ENCODE data around the gene ZNF727. TPM values are rescaled to one million over a fixed set of nuclear protein-coding genes. Genes with fewer than 3 reads are reported as not detected.

The ZNF727 gene
- total and polyA plus RNA-seq, 10 of the 15 experiments (the other 5 are each of a cell fraction or from before 2014, with no cell fraction given): not detected

- ChIA-PET RAD21 (ENCODE audit: unreplicated experiment) (no interaction called here), POLR2A (no interaction called here), SMC1A (ENCODE audit: uncharacterized antibody, unreplicated experiment) (no interaction called here), CTCF (no interaction called here)
- BruUV-seq (replicated peaks): no TSS peak
- whole genome bisulfite sequencing (ENCODE audit: insufficient coverage, insufficient replicate concordance, low lambda C conversion rate, missing lambda C conversion rate): 57% methylated on average over 10 of the region's 10 CpGs
- Histone ChIP-seq H3K36me3 (ENCODE audit: control insufficient read depth in 2 of 2, insufficient read depth in 2 of 2, low read length in 1 of 2) (no peaks in the 10 kb centered on the region), H3K4me2 (ENCODE audit: control insufficient read depth, insufficient read depth) (no peak within 1 kb of the TSS), H3K9me3 (replicated peaks; ENCODE audit: control insufficient read depth, insufficient read depth, low read length) (no peaks in the 10 kb centered on the region; the same call in 2 of the 3 replicates), H3K9ac (ENCODE audit: control insufficient read depth, insufficient read depth, low read length) (no peak within 1 kb of the TSS), H3K4me3 (no peak within 1 kb of the TSS), H3K27me3 (replicated peaks in 1 of 2; ENCODE audit: control insufficient read depth in 2 of 2, insufficient read depth in 2 of 2, low read length in 1 of 2) (no peaks in the 10 kb centered on the region), H4K20me1 (ENCODE audit: control insufficient read depth, insufficient read depth) (no peaks in the 10 kb centered on the region), H3K4me1 (ENCODE audit: control insufficient read depth, insufficient read depth, low read length) (no peaks in the 10 kb centered on the region), H2AFZ (ENCODE audit: control insufficient read depth, low read depth, low read length) (no peak within 1 kb of the TSS), H3K79me2 (ENCODE audit: control insufficient read depth, insufficient read depth, low read length) (no peaks in the 10 kb centered on the region), H3K27ac (ENCODE audit: control insufficient read depth, insufficient read depth) (no peak within 1 kb of the TSS)
- TF ChIP-seq ZSCAN29 (IDR thresholded peaks at IDR 0.05): no peak
- TF ChIP-seq MTA2 (IDR thresholded peaks at IDR 0.05; ENCODE audit: low read depth): no peak
- TF ChIP-seq RELB (IDR thresholded peaks at IDR 0.05; ENCODE audit: low read depth): no peak
- no peak for TF ChIP-seq SPI1 (IDR thresholded peaks at IDR 0.05; ENCODE audit: borderline replicate concordance, insufficient read depth, low read depth, low read length)
- TF ChIP-seq SMAD5 (IDR thresholded peaks at IDR 0.05; ENCODE audit: low read depth): no peak
- TF ChIP-seq POLR2AphosphoS2 (IDR thresholded peaks at IDR 0.05; ENCODE audit: low read depth, low read length): no peak
- no peak for TF ChIP-seq HDAC6 (IDR thresholded peaks at IDR 0.05; ENCODE audit: unreplicated experiment)
- TF ChIP-seq YBX1 (IDR thresholded peaks at IDR 0.05): no peak
- TF ChIP-seq TARDBP (IDR thresholded peaks at IDR 0.05; ENCODE audit: borderline replicate concordance): no peak
- TF ChIP-seq, protein P1, sequence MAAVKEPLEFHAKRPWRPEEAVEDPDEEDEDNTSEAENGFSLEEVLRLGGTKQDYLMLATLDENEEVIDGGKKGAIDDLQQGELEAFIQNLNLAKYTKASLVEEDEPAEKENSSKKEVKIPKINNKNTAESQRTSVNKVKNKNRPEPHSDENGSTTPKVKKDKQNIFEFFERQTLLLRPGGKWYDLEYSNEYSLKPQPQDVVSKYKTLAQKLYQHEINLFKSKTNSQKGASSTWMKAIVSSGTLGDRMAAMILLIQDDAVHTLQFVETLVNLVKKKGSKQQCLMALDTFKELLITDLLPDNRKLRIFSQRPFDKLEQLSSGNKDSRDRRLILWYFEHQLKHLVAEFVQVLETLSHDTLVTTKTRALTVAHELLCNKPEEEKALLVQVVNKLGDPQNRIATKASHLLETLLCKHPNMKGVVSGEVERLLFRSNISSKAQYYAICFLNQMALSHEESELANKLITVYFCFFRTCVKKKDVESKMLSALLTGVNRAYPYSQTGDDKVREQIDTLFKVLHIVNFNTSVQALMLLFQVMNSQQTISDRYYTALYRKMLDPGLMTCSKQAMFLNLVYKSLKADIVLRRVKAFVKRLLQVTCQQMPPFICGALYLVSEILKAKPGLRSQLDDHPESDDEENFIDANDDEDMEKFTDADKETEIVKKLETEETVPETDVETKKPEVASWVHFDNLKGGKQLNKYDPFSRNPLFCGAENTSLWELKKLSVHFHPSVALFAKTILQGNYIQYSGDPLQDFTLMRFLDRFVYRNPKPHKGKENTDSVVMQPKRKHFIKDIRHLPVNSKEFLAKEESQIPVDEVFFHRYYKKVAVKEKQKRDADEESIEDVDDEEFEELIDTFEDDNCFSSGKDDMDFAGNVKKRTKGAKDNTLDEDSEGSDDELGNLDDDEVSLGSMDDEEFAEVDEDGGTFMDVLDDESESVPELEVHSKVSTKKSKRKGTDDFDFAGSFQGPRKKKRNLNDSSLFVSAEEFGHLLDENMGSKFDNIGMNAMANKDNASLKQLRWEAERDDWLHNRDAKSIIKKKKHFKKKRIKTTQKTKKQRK (IDR thresholded peaks at IDR 0.05; ENCODE audit: low read depth, low read length): no peak
- TF ChIP-seq, protein P2, sequence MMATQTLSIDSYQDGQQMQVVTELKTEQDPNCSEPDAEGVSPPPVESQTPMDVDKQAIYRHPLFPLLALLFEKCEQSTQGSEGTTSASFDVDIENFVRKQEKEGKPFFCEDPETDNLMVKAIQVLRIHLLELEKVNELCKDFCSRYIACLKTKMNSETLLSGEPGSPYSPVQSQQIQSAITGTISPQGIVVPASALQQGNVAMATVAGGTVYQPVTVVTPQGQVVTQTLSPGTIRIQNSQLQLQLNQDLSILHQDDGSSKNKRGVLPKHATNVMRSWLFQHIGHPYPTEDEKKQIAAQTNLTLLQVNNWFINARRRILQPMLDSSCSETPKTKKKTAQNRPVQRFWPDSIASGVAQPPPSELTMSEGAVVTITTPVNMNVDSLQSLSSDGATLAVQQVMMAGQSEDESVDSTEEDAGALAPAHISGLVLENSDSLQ (IDR thresholded peaks at IDR 0.05): no peak
- no peak for TF ChIP-seq NR2C1 (IDR thresholded peaks at IDR 0.05)
- no peak for TF ChIP-seq RAD51 (IDR thresholded peaks at IDR 0.05)
- DNase-seq (ENCODE audit: low read depth, low spot score): no peak
- intact Hi-C loops (cut with micrococcal nuclease; ENCODE audit: unreplicated experiment) (no loop called here), in situ Hi-C loops (cut with MboI) (no loop called here)
- no peak for ATAC-seq
- no peak for FAIRE-seq
Measured at GRCh38 chr7:63998549-63998948, 46.7 kb upstream of the ZNF727 start, which contains the start of gene ZNF722. TSS of gene ZNF722 (plus strand) at chr7:63998849. CDS start at chr7:63998962, 113 bp downstream.
